Measurements from ENCODE around the gene PLEK2. TPM values are rescaled to one million over a fixed set of nuclear protein-coding genes. Genes with fewer than 3 reads are reported as not detected.
"Not testable (repeated sequence)": the region's sequence is repeated elsewhere in the genome, so short reads cannot be mapped to it uniquely, and the experiment has no call there.

The PLEK2 gene
- total RNA-seq, 1 experiment from 2014 or later, result 4.1 TPM

- DNase-seq (ENCODE audit: low spot score), result no peak
Observed at GRCh38 chr14:67429510-67430205, 17.7 kb upstream of the PLEK2 start.

GRCh38 chr14:67428501-67429031 is 16.6 kb upstream of the PLEK2 start:
- peak; percentile 22 for DNase-seq (ENCODE audit: low spot score)

- peak; percentile 42 for DNase-seq (ENCODE audit: low spot score)
Observed at GRCh38 chr14:67426983-67427606, 15.1 kb upstream of the PLEK2 start.

- DNase-seq (ENCODE audit: low spot score), result no peak
Observed at GRCh38 chr14:67426161-67426560, 14.2 kb upstream of the PLEK2 start.

GRCh38 chr14:67425608-67426007 is 13.6 kb upstream of the PLEK2 start:
- DNase-seq (ENCODE audit: low spot score), result no peak

GRCh38 chr14:67424539-67424938 is 12.6 kb upstream of the PLEK2 start:
- DNase-seq (ENCODE audit: low spot score), result no peak

- DNase-seq (ENCODE audit: low spot score), result no peak
Observed at GRCh38 chr14:67423424-67423823, 11.5 kb upstream of the PLEK2 start.

DNA sequence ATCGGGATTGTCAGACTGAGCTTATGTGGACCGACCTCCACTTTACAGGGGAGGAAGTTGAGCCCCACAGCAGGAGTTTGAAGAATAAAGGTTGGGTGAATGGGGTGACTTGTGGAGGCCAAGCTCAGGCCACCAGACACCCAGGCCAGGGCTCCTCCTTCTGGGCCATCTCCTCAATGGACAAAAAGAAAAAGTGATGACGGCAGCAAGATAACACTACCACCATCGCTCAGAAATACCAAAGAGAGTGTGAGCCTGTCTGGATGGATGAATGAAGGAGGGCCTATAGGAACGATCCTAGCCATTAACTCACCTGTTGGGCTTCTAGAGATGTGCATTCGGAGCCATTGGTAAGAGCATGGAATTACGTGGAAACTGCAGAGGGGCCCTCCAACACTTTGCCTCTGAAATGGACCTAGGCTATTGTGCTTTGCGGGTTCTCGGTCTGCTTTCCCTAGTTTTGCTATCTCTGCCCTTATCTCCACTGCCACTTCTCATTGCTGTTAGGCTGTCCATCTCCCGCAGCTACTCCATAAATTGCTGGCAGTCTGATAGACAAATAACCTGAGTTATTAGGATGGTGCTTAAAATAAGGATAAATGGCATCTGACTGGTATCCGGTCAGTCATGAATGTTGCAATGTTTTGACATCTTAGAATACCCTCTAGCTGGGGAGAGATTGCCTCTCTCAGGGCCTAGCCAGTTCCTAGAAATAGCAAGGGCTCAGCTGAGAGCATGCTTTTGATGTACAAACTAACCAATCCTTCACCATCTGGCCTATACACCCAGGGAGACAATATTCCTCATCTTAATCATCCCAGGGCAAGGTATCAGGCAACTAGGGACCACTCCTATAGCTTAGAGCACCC is 9.6 kb upstream of the PLEK2 start:
- DNase-seq (ENCODE audit: low spot score), result no peak

DNA sequence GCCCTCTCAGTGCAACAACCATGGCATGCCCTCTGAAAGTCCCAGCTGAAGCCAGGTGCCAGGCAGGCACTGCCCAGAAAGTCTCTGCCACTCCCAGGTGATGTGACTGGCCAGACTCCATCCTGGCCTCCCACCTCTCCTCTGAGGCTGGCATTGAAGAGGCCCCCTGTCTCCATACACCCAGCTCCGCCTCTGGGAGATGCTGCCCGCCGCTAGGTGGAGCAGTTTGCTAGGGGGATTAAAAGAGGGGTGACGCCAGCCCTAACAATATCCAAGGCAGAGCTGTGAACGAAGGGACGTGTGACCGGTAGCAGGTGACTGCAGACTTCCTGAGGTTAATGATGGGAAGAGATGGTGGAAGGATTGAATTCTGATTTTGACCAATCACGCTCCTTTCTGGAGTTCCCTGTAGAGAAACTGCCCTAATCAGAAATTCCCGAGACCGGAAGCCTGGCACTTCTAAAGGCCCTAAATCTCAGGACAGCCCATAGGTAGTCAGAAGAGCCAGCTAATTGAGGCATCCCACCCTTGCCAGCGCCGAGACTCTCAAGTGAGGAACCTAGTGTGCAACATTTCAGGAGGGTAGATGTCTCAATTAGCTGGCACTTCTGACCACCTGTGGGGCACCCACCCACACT is 8.3 kb upstream of the PLEK2 start:
- no peak for DNase-seq (ENCODE audit: low spot score)

- DNase-seq (ENCODE audit: low spot score), result peak; percentile 68
Observed at GRCh38 chr14:67418401-67419191, 6.6 kb upstream of the PLEK2 start.

- DNase-seq (ENCODE audit: low spot score), result no peak
Observed at GRCh38 chr14:67417633-67418032, 5.7 kb upstream of the PLEK2 start.

DNA sequence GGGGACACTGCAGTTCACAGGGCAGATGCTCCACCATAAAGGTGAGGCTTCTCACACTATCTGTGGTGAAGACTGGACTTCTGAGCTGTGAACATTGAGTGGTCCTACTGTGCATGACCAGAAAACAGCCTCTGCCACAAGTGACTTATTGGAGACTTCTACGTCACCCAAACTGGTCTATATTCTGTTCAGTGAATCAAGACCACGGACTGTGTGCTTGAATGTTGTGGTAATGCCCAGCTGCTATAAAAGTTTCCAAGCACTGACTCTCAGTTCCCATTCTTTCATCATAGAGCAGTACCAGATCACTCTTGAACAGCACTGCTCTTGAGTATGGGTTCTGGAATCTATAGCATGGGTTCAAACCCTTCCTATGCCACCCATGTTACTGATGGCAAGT is 4.8 kb upstream of the PLEK2 start:
- no peak for DNase-seq (ENCODE audit: low spot score)

- DNase-seq (ENCODE audit: low spot score), result no peak
Observed at GRCh38 chr14:67416085-67416484, 4.1 kb upstream of the PLEK2 start.

- not testable (repeated sequence) for DNase-seq (ENCODE audit: low spot score)
Observed at GRCh38 chr14:67415610-67416009, 3.6 kb upstream of the PLEK2 start.

DNA sequence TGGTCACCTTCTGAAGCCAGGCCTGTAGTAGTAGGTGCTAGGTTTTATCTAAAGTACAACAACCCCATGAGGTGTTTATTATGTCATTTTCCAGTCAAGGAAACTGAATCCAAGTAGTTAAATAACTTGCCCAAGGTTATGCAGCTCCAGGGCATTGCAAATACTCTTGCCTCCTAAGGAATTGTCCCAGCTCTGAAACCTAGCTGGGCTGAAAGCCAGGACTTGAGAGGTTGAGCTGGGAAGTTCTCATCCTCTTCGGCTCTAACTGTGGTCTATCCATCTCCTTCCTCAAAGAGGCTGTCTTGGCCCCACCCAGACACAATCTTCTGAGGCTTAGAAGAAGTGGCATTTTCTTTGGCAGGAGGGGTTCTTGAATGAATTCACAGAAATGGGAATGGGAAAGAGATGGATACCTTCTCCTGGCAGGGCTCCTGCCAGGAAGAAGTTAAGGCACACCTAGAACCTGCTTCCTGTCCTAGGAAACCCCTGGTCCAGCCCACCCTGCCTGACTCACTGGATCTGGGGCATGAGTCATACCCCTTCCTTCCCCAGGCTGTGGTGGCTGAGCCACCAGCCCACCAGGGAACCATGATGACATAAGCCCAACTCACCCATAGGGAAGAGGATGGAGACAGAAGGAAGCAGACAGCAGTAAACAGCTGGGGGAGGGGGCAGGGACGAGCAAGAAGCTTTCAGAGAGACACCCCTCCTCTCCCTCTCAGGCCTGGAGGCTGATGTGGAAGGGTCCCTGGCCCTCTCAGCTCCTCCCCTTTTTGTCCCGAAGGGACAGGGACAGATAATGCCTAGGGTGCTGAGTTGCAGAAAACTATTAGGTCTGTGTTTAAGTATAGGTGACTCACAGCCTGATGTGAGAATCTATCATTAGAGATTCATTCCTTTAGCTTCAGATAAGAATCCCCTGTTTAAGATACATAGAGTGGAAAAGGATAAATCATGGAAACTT is 2.1 kb upstream of the PLEK2 start:
- peak; percentile 91 for DNase-seq (ENCODE audit: low spot score)

DNA sequence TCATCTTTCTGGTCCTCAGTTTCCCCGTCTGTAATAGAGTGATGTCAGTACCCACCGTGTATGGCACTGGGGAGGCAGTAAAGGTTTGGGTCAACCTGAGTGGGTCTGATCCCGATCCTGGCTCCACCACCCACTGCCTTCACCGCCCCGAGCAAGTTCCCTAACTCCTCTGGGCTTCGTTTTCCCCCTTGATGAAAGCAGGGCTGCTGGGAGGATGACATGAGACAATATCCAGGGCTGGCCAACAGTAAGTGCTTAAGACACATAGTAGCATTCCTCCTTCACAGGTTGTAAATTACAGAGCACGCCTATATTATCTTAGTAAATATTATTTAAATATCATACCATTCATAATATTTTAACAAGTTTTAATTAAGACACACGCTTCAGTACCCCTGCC is 595 bp downstream of the PLEK2 start:
- DNase-seq (ENCODE audit: low spot score), result no peak

- DNase-seq (ENCODE audit: low spot score), result no peak
Observed at GRCh38 chr14:67410313-67410712, 1.7 kb downstream of the PLEK2 start.

GRCh38 chr14:67409461-67409860 is 2.5 kb downstream of the PLEK2 start:
- DNase-seq (ENCODE audit: low spot score), result no peak

GRCh38 chr14:67408122-67408801 is 3.7 kb downstream of the PLEK2 start:
- not testable (repeated sequence) for DNase-seq (ENCODE audit: low spot score)

Data from A172 (cell line).